Jurkat, Clone E6-1 (cell line): Measurements from ENCODE around the gene TBXAS1.

Source experiments
- DNase-seq: peaks from one replicate; pipeline ENCODE4 v3.0.0-alpha.2; 2011; ENCODE audit warnings: low read depth, low spot score
- H3K4me3 ChIP-seq: 2 replicates; pipeline ENCODE4 v1.5.1; 2011; ENCODE audit warnings: mild to moderate bottlenecking, low read length, control low read depth, moderate library complexity

The TBXAS1 gene

DNA sequence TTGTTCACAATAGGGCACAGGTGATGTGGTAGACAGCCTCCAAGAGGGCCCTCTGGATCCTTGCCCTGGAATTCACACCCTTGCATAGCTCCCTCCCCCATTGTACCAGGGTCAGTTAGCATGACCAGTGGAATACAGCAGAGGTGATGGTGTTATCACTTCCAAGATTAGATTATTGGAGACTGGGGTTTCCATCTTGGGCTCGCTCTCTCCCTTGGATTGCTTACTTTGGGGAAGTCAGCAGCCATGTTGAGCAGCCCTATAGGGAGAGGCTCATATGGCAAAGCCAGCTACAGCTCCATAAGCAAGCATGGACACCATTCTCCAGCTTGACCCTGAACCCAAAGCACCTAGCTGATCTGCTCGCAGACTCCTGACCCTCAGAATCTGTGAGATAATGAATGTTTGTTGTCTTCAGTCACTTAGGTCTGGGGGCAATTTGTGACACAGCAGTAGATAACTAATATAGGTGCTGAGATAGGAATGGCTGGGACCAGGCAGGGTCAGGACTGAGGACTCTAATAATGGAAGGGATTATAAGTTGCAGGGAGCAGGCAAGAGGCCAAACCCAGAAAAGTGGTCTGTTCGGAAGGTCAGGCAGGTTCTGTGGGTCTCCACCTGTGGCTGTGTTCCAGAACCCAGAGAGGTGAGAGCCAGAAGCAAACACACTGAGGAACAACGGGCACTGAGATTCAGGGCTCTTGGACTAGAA, 22.9 kb downstream of the TBXAS1 start:
- H3K4me3 ChIP-seq = no peak overlapping the region
- no peak for DNase-seq

DNA sequence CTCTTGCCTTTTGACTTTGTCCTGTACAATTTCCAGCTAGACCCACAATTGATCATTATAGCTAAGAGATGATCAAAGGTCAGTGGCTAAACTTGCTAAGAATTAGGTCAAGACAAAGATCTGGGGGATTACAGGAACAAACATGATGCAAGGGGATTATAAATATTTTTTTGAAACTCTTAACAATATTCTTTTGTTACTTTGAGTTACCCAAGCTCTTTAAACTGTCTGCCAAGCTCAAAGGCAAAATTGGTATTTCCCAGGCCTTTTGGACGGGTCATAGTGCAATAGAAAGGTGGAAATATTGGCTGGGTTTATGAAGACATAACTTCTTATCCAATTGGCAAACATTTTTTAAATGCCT, 23.4 kb downstream of the TBXAS1 start:
- no peak for DNase-seq
- no peak overlapping the region for H3K4me3 ChIP-seq

- DNase-seq = no peak
- no peak overlapping the region for H3K4me3 ChIP-seq
These were observed 24.6 kb downstream of the TBXAS1 start for GRCh38 chr7:139853506-139854123.

DNA sequence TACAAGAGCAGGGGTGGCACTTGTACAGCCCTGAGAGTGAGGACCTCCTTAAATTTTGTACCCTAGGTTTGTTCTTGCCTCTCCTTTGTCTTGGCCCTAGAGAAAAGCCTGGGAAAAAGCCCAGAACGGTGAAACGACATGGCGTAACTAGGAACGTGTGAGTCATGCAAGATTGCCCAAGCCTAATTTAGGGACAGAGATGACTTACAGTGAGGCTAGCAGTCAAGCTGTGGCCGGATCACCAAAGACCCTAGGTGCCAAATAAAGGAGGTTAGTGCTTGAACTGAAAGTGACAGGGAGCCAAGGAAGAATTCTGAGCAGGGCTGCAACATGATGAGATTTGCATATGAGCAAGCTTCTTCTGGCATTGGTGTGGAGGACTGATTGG, 25.1 kb downstream of the TBXAS1 start:
- no peak for DNase-seq
- H3K4me3 ChIP-seq = no peak overlapping the region

DNA sequence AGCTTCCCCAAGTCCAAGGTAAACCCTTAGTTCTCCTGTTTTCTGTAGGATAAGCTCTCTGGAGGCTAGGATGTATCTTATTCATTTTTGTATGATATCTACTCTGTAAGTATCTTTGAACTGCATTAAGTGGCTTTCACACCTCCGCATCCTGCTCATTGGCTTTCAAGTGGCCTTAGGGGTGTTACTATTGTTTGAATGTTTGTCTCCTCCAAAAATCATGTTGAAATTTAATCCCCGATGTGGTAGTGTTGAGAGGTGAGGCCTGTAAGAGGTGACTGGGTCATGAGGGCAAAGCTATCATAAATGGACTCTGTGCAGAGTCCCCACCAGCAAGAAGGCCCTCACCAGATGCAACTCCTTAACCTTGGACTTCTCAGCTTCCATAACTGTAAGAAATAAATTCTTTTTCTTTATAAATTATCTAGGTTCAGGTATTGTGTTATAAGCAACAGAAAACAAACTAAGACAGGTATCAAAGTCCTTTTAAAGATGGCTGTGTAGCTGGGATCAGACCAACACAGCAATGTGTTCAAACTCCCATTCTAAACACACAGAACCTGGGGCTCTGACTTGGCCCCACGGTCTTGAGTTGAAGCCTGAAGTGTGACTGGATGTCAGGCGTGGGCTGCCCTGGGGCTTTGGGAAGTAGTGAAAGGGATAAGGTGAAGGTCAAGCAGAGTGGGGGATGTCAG, 25.9 kb downstream of the TBXAS1 start:
- H3K4me3 ChIP-seq = no peak overlapping the region

DNA sequence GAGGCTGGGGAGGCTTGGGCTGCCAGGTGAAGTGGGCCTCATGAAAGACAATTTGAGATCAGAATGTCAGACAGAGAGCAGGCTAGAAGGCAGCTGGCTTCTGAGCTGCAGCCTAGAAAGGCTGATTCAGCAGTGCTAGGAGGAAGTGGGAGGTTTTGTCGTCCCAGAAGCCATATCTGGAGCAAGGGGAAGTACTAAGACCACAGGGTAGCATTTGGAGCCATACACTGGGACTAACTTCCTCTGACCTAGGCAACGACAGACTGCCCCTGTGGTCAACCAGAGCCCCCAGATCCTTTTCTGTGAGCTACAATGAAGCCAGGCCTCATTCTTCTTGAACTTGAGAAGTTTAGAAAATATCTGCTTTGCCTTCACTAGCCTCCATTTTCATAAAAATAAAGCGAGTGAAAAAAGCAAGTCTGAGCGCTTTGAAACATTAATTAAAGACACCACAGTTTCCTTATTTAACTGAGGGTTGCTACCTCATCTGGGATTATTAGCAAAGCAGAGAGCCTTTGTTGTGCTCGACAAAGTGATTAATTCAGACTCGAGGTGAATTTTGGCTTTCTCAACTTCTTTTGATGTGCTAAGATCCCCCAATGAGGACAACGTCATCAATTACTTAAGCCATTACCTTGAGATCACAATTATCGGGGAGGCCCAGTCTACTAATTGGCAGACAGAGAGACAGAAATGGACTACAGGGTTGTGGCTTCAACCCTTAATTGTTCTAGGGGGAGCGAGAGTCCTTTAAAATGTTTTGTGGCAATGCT, 26.6 kb downstream of the TBXAS1 start:
- peak; percentile 44 for DNase-seq
- H3K4me3 ChIP-seq = no peak overlapping the region

More for the DNA sequence above, 25.9 kb downstream of the TBXAS1 start:
- no peak for DNase-seq

DNA sequence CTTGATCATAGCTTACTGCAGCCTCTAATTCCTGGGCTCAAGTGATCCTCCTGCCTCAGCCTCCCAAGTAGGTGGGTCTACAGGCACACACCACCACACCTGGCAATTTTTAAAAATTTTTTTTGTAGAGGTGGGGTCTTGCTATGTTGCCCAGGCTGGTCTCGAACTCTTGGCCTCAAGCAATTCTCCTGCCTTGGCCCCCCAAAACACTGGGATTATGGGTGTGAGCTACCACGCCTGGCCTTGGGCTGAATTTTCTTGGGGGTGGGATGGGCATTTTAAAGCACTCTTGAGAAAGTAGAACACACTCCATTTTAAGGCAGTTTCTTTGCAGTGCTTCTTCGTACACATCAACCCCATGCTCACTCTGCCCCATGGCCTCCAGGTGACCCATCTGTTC, 28.7 kb downstream of the TBXAS1 start:
- DNase-seq = no peak
- H3K4me3 ChIP-seq = no peak overlapping the region

- DNase-seq = no peak
- H3K4me3 ChIP-seq = no peak overlapping the region
These were observed 31.2 kb downstream of the TBXAS1 start for GRCh38 chr7:139860090-139860775.

GRCh38 chr7:139861803-139862202, 32.7 kb downstream of the TBXAS1 start:
- H3K4me3 ChIP-seq = no peak overlapping the region
- DNase-seq = no peak

- H3K4me3 ChIP-seq = no peak overlapping the region
- no peak for DNase-seq
These were observed 37.2 kb downstream of the TBXAS1 start for GRCh38 chr7:139866047-139866837.

GRCh38 chr7:139867847-139868246, 38.8 kb downstream of the TBXAS1 start:
- no peak for DNase-seq
- no peak overlapping the region for H3K4me3 ChIP-seq

- DNase-seq = no peak
- H3K4me3 ChIP-seq = no peak overlapping the region
These were observed 40.8 kb downstream of the TBXAS1 start for GRCh38 chr7:139869886-139870285.

DNA sequence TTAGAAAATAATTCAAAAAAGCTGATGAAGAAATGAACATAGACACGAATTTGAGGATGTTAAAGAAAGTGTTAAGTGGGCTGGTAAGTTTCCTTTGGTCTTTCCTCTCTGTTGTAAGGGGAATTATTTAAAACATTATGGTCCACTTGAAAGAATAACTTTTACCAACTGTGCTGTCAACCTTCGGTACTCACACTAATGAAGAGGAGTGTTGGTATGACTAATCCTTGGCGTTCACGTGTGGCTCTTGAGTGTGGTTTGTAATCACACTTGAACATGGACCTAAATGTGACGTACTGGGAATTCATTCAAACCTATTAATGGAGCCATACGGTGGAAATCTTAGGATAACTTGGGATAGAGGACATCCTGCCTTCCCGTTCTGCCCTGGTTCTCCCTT, 41.3 kb downstream of the TBXAS1 start:
- DNase-seq = no peak

DNA sequence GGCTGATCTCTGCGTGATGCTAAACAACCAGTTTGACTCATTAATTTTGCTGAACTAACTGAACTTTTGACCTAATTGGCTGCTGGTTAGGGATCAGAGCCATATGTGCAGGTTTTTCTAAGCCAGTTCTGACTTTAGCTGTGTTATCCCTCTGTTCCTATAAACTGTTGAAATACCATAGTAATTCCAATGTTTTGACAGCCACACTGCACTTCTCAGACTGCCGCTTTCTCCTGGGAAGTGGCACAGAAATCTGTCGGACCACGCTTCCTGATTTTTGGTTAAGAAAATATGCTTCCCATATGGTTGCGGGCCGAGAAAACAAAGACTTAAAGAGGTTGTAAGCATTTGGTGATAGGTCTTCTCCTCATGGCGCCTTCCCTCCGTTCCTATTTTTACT, 42.3 kb downstream of the TBXAS1 start:
- DNase-seq = no peak
- H3K4me3 ChIP-seq = no peak overlapping the region

More for the DNA sequence above, 41.3 kb downstream of the TBXAS1 start:
- no peak overlapping the region for H3K4me3 ChIP-seq

DNA sequence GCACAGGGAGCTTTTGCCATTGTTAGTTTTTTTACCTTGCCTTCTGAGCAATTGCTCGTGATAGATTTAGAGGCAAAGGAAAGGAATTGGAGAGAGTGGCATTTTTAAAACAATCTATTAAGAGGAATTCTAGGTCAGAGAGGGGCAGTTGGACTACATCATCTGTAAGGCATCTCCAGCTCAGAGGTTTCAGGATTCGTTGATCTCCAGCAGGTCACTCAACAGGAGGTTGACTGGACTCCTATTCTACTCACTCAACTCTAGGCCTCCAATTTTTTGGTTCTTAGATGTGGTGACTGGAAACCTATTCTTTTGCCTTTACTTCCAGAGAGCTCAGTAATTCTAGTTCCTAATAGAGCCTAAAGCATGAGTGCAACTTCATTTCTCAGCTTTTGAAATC, 42.8 kb downstream of the TBXAS1 start:
- H3K4me3 ChIP-seq = no peak overlapping the region

DNA sequence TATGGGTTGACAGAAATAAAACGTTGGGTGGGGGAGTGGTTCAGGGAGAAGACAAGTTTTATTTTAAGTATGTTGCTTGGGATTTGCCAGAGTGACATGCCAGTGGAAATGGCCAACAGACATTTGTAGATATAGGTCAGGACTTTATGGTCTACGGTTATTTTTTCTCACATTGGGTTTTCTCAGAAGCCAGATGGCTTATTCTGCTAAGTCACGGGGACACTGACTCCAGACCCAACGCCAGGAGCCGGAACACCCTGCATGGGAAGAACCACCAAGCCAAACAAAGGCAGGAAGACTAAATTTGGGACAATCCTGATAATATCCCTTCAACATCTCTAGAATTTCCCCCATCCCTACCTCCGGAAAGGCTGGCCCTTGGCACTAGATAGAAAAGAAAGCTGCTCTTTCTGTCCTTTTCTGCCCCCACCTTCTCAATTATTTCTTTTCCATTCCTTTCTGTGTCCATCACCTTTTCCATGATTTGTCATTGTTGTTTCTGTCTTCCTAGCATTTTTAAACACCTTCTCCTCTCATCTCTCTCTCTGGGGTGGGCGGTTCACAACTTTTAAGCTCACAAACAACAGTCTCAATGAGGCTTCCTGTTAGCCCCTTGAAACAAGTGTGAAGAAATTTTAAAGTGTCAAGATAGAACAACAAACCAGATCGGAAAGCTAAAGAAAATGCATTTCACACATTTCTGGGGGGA, 44.7 kb downstream of the TBXAS1 start:
- no peak overlapping the region for H3K4me3 ChIP-seq
- DNase-seq = no peak

More for the DNA sequence above, 42.8 kb downstream of the TBXAS1 start:
- DNase-seq = no peak

DNA sequence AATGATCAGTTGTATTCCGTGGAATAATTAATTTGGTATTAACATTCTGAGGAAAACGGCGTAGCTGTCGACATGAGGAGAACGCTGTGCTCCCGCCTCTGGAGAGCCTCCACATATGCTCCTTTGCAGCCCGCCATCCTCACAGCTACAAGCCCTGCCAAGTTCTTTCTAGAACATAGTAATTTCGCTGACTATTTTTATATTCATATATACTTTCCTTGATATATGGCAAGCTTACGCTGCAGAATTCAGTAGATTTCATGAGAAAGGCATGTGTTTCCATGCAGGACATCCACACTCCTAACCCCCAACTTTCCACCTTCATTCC, 45.2 kb downstream of the TBXAS1 start:
- H3K4me3 ChIP-seq = no peak overlapping the region
- no peak for DNase-seq

- no peak for DNase-seq
- no peak overlapping the region for H3K4me3 ChIP-seq
These were observed 46.8 kb downstream of the TBXAS1 start for GRCh38 chr7:139875821-139876241.
